GM19455 (cell line): Measurements from ENCODE around the gene UGT2B17.
"Not testable (repeated sequence)": the region's sequence is repeated elsewhere in the genome, so short reads cannot be mapped to it uniquely, and the experiment has no call there.

Experiments
- ATAC-seq: cut with Tn5 transposase; IDR thresholded peaks from one replicate; pipeline ENCODE4 v1.9.1; 2021; ENCODE audit not compliant: unreplicated experiment

The UGT2B17 gene

DNA sequence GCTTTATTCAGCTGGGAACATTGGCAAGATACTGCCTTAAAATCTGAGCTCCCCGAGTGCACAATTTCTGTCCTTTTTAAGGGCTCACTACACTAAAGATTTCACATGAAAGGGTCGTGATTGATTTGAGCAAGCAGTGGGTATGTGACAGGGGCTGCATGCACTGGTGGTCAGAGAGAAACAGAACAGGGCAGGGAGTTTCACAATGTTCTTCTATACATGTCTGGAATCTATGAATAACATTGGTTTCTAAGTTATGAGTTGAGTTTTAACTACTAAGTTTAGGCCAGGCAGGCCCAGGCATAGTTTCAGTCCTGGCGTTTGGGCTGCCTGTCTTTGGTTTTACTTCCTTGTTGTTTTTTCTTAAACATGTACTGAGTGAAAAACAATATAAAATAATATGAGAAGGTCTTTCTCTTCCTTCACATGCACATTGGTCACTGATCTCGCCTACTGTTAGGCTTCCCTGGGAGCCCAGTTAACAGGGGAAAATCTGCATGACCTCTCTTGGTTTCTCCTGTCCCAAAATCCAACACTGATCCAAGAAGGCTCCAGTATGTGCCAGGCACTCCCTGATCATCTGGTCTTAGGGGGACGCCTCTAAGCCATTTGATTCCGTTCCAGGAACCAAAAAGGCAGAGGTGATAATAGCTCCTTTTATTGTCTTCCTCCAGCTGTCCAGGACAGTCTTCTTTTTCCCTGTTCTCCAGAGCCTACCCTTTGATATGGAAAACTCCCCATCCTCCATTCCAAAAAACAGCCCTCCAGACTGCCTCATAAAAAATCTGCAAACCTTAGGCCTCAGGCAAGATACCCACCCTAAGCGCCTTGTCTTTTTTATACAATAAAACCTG lies at the start of gene UGT2B17:
TSS of gene UGT2B17 (minus strand) at position 51 of the 854 bp plus-strand sequence. CDS start 7,838 bp downstream, outside the sequence.
- no peak for ATAC-seq

DNA sequence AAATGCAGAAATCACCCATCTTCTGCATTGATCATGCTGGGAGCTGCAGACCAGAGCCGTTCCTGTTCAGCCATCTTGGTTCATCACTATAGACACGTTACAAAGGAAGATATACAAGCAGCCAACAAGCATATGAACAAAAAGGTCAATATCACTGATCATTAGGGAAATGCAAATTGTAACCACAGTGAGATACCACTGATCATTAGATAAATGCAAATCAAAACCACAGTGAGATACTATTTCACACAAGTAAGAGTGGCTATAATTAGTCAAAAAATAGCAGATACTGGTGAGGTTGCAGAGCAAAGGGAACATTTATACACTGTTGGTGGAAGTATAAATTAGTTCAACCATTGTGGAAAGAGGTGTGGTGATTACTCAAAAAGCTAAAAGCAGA lies 46.6 kb upstream of the UGT2B17 start:
- ATAC-seq: not testable (repeated sequence)

DNA sequence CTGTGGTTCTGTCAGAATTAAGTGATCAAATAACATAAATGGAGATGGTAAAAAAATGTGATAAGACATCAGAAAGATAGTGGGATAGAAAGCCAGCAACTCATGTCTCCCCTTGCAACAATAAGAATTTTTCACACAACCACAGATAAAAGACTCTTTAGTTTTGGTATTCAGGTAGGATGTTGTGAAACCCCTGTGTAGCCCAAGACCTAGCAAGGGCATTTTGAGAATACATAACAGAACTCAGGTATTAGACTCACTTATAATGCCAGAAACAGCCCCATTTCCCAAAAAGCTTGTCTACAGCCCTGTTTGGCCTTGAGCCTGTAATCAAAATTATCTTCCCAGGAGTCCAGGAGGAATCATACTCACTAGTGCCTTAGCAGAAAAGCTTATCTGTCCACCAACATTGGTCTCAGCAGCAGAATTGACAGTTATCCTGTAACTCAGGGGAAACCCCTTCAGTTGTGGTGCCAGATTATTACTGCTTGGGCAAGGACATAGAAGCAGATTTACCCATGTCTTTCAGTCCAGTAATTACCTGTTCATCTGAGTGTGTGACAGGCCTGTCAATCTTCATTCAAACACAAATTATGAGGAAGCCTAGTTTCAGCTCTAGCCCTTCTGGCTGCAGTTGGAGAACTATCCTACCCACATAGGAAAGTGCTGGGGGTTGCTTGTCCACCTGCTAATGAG lies 41.0 kb upstream of the UGT2B17 start:
- no peak for ATAC-seq

DNA sequence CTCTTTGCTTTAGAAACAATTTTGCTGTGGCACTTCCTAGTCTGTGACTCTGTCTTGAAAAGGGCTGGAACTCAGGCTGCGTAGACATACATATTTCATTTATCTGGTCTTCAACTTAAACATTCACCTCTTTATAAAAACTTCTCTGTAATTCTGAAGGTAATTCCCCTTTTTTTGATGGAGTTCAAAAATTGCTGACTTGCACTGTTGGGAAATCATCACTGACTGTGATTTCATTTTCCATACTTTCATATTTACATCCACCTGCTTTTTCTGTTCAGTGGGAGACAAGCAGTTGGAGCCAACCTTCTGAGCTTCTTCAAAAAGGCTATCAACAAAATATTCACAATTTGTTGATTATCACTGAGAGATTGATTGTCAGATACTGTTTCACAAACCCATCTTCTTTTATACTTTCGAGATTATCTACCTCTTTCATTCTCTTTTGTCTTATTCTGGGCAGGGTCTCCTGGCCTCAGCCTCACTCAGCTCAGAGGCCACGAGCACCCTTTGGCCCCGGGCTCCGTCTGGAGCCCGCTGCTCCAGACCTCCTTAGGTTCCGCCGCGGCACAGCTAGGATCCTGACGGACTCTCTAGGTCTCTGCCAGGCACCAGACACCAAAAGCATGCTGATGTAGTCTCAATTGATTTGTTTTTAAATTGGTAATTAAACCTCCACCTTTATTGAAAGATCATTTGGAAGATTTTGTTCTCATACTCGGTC lies 39.7 kb upstream of the UGT2B17 start:
- ATAC-seq: no peak

DNA sequence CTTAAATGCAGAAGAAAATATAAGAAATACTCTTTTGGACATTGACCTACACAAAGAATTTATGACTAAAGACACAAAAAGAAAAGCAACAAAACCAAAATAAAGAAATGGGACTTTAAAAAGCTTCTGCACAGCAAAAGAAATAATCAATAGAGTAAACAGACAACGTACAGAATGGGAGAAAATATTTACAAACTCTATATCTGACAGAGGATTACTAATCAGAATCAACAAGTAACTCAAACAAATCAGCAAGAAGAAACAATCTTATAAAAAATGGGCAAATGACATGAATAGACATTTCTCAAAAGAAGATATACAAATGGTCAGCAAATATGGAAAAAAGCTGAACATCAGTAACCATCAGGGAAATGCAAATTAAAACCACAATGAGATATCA lies 37.6 kb upstream of the UGT2B17 start:
- ATAC-seq: no peak

DNA sequence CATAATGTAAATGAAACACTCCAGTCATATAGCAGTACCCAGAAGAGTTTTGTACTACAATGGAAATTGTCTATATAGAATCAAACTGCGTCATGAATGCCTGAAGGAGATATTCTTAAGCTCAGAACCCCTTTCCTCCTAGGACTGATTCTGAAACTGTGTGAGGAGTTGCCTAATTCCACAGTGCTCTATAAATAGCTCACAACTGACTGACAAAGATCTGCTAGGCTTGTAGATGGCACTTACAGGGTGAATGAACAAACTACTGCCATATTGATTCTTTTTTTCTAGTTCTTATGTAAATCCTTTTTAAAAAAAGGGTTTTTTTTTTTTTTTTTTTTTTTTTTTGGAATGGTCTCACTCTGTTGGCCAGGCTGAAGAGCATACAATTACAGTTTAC lies 30.1 kb upstream of the UGT2B17 start:
- no peak for ATAC-seq

DNA sequence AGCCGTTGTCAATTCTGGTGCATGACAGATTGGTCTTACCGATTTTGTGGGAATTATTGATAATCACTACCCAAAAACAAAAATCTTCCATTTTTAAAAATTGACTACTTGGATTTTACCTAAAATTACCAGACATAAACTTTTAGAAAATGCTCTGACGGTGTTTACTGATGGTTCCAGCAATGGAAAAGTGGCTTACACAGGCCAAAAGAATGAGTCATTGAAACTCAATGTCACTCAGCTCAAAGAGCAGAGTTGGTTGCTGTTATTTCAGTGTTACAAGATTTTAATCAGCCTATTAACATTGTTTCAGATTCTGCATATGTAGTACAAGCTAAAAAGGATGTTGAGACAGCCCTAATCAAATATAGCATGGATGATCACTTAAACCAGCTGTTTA lies 23.0 kb upstream of the UGT2B17 start:
- ATAC-seq: no peak

DNA sequence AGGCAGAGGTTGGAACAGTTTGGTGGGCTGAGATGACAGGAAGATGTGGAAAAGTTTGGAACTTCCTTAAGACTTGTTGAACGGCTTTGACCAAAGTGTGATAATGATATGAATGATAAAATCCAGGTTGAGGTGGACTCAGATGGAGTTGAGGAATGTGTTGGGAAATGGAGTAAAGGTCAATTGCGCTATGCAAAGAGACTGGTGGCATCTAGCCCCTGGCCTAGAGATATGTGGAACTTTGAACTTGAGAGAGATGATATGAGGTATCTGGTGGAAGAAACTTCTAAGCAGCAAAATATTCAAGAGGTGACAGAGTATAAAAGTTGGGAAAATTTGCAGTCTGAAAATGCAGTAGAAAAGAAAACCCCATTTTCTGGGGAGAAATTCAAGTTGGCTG lies 21.4 kb upstream of the UGT2B17 start:
- ATAC-seq: no peak

DNA sequence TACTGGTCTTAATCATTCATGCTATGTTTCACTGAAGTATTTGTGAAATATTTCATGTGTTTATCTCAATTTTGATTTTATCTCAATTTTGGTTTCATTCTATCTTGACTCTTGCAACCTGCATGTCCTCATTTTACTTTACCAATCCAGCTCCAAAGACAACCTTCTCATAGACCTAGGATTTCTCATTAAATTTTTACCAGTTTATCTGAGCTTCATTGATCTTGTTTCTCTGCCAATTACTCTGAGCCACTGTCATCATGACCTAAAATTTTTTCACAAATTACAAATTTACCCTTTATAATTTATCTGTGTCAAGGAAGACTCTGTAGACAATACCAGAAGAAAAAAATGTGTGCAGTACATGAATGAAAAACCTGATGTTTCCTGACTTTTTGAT lies 18.6 kb upstream of the UGT2B17 start:
- no peak for ATAC-seq

DNA sequence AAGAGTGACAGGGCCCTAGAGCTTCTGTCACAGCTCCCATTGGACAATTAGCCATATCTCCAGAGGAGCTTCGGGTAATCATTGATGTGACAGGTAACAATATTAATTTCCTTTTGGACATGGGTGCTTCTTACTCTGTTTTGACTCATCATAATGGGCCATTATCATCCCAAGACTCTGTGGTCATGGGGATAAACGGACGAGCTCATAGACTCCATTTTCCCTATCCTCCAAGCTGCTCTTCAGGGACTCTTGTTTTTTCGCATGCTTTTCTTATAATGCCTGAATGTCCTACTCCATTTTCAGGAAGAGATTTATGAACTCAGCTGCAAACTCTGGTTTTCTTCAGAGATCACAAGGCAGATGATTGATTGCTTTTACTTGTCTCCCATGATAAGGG lies 17.0 kb upstream of the UGT2B17 start:
- no peak for ATAC-seq

DNA sequence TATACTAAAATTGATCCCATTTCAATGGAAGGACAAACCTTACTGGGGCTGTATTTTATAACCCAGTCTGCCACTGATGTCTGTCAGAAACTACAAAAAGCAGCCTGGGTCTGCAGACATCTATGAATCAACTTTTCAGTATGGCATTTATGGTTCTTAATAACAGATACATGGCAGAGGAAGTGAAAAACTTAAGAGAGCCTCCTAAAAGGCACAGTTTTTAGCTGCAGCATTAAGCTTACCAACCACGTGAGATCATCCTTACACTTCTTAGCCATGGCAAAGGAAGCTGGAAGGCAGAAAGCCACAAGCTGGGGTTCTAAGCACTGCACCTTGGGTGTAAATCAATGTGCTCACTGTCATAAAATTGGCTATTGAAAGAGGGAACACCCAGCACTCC lies 16.6 kb upstream of the UGT2B17 start:
- no peak for ATAC-seq

DNA sequence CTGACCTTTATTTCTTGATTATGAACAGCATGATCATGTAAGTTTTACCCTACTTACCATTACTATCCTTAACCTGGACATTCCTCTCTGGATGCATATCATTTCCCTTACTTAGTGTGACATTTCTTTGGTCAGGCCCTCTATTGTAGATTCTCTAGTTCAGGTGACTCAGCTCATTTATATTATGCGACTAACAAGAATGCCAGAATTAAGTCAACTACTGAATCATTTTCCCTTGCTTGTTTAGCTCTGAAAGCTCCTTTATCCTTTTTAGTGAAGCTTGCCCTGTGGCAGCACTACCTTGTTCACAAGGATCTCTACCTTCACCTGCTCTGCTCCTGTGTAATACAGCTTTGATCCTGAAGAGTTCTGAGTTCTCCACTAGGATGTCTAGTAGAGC lies 15.1 kb upstream of the UGT2B17 start:
- no peak for ATAC-seq

DNA sequence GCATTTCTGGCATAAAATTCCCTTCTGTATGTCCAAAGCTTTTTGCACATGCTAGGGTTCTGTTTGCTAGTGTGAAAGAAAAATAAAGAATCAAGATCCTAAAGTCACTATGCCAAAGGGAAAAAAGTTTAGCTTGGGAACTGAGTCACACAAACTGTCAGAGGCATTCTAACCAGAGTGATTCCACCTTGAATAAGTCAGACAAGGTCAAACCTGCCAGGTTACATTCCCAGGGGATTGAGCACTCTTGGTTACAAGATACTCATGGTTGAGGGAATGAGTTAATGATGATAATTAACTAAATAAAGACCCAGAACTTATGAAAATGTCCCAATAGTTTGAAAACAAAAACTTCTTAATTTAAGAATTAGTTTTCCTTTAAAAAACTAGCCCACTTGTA lies 13.7 kb upstream of the UGT2B17 start:
- no peak for ATAC-seq

DNA sequence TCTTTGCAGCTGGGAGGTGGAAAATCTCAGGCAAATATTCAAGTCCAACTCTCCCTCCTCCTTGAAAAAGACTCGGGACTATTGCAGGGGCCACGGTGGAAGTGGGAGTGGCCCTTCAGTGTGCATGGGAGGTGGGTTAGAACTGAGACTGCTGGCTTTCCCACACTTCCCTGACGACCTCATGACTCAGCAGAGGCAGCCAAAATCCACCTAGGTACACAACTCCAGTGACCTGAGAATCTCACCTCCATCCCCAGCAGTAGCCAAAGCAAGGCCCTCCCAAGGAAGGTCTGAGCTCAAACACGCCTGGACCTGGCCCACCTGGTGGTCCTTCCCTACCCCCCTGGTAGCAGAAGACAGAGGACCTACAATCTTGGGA lies 6.2 kb upstream of the UGT2B17 start:
- ATAC-seq: no peak

DNA sequence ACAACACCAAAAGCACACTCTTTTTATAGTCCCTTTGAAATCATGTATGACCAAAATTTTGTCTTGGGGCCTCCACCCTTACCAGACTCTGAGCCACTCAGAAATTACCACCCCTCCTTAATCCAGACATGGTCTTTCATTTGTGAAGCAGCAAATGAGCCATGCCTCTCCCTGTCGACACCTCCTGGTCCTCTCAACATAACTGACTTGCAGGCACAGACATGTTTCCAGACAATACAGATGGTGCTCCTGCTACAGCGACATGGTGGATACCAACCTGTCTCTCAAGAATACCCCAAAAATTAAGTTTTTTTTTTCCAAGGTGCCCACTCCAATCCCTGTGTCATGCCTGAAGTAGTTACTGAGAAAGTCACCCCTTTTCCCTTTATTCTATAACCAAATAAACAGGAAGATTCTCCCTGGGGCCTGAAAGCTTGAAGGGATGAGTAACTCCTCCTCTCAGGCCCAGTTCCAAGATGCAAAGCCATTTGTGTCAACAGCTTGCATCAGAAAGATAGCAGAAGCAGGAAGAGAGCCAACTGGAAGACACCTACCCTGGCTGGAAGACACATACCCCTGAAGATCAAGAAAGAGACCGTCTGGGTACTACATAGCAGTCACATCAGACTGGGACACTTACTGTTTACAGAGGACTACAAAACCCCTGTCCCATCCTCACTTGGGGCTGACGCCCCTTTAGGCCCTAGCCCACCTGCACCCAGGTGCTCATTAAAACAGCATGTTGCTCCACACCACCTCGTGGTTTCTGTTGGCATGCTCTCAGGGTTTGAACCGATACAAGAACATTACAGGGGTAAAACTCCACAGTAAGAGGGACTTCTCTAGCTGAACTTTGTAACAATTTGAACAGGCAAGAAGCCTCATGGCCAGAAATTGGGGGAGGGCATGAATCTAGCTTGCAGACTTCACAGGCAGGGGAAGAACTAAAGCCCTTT lies 5.5 kb upstream of the UGT2B17 start:
- no peak for ATAC-seq

DNA sequence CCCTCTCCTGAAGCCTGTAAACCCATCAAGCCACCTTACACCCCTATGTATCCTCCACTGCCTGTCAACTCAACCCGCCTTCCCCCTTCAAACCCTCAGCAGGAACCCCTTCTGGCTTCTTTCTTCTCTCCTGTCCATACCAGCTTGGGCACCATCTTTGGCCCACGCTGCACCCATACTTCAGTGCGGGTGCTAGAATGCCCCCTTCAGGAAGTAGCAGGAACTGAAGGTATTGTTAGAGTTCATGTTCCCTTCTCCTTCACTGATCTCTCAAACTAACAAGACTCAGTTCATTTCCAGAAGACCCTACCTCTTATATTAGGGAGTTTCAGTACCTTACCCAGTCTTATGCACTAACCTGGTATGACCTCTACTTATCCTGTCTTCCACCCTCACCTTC lies 1.5 kb upstream of the UGT2B17 start:
- ATAC-seq: no peak

DNA sequence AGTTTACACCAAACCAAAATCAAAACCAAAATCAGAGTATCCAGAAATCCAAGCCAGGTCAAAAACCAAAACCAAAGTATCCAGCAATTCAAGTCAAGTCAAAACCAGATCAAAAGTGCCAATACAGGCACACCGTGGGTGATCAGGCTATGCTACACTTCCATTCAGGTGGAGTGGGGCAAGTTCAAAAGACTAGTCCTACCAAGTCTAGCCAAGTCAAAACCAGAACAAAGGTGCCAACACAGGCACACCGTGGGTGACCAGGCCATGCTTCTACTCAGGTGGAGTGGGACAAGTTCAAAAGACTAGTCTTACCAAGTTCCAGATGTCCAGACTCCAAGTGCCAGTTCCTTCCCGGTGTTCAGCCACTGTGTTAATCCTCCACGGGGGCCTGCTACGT lies 486 bp downstream of the UGT2B17 start:
- ATAC-seq: not testable (repeated sequence)

DNA sequence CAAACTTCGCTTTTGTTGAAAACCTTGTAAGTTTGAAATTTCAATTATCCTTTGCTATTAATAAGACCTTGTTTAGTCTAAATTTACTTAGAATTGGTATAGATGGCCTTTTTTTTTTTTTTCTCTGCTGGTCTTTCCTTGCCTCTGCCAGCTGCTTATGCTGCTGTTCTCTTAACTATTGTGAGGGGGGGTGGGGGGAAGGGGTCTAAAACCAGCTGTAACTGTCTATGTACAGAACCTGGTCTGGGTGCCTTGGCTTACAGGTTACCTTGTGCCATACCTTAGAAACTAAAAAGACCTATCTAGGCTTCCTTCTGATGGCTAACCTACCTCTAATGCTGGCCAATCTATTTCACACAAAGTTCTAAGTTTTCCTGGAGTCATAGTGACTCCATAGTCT lies 1.0 kb downstream of the UGT2B17 start:
- no peak for ATAC-seq

DNA sequence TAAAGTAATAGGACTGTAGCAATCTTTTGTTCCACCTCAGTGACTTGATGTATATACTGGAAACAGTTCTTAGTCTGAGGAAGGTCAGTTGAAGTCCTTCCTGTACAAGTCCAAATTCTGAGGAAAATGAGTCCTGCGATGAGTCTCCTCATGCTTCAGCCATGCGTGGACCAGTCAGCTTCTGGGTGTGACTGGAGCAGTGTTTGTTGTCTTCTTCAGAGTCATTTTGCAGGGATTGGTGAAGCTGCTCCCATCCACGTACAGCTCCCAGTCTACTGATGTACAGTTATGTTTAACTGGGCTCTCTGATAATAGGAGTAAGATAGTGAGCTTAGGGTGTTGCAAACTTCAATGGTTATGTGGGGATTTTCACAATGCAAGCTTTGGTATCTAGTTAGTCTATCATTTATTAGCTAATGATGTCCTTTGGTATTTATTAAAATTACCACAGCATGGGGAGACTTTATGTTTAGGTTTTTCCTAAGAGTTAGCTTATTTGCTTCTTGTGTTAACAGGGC lies 3.4 kb downstream of the UGT2B17 start:
- ATAC-seq: no peak

DNA sequence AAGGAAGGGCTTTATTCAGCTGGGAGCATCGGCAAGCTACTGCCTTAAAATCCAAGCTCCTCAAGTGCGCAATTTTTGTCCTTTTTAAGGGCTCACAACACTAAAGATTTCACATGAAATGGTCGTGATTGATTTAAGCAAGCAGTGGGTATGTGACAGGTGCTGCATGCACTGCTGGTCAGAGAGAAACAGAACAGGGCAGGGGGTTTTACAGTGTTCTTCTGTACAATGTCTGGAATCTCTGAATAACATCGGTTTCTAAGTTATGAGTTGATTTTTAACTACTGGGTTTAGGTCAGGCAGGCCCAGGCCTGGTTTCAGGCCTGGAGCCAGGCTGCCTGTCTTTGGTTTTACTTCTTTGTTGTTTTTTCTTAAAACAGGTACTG lies 6.0 kb downstream of the UGT2B17 start:
- ATAC-seq: no peak
